ENCODE results near the gene HOOK2. TPM values are rescaled to one million over a fixed set of nuclear protein-coding genes. Genes with fewer than 3 reads are reported as not detected.

The HOOK2 gene
- total and polyA plus RNA-seq, 2 of the 8 experiments (the other 6 are each of a cell fraction or from before 2014, with no cell fraction given), result 23.8 to 63.2 TPM

DNA sequence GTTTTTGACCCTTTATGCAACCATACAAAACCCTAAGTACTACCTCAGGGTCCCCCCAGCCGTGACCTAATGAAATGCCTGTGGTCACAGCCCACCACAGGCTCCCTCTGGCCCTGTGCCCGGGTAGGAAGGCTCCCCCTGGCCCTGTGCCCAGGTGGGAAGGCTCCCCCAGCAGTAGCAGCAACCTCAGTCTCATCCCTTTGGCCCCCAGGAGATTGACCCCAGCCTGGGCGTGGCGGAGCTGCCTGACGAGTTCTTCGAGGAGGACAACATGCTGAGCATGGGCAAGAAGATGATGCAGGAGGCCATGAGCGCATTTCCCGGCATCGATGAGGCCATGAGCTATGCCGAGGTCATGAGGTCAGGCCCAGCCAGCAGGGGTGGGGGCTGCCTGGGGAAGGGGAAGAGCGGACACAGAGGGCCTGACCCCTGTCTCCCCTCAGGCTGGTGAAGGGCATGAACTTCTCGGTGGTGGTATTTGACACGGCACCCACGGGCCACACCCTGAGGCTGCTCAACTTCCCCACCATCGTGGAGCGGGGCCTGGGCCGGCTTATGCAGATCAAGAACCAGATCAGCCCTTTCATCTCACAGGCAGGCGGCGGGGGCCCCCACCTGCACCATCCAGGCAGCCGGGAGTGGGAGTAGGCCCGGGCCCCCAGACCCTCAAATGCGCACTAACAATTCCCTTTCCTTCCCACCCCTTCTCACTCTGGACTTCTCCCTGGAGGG is 30.0 kb downstream of the HOOK2 start (continued):
- TF ChIP-seq, protein P1, sequence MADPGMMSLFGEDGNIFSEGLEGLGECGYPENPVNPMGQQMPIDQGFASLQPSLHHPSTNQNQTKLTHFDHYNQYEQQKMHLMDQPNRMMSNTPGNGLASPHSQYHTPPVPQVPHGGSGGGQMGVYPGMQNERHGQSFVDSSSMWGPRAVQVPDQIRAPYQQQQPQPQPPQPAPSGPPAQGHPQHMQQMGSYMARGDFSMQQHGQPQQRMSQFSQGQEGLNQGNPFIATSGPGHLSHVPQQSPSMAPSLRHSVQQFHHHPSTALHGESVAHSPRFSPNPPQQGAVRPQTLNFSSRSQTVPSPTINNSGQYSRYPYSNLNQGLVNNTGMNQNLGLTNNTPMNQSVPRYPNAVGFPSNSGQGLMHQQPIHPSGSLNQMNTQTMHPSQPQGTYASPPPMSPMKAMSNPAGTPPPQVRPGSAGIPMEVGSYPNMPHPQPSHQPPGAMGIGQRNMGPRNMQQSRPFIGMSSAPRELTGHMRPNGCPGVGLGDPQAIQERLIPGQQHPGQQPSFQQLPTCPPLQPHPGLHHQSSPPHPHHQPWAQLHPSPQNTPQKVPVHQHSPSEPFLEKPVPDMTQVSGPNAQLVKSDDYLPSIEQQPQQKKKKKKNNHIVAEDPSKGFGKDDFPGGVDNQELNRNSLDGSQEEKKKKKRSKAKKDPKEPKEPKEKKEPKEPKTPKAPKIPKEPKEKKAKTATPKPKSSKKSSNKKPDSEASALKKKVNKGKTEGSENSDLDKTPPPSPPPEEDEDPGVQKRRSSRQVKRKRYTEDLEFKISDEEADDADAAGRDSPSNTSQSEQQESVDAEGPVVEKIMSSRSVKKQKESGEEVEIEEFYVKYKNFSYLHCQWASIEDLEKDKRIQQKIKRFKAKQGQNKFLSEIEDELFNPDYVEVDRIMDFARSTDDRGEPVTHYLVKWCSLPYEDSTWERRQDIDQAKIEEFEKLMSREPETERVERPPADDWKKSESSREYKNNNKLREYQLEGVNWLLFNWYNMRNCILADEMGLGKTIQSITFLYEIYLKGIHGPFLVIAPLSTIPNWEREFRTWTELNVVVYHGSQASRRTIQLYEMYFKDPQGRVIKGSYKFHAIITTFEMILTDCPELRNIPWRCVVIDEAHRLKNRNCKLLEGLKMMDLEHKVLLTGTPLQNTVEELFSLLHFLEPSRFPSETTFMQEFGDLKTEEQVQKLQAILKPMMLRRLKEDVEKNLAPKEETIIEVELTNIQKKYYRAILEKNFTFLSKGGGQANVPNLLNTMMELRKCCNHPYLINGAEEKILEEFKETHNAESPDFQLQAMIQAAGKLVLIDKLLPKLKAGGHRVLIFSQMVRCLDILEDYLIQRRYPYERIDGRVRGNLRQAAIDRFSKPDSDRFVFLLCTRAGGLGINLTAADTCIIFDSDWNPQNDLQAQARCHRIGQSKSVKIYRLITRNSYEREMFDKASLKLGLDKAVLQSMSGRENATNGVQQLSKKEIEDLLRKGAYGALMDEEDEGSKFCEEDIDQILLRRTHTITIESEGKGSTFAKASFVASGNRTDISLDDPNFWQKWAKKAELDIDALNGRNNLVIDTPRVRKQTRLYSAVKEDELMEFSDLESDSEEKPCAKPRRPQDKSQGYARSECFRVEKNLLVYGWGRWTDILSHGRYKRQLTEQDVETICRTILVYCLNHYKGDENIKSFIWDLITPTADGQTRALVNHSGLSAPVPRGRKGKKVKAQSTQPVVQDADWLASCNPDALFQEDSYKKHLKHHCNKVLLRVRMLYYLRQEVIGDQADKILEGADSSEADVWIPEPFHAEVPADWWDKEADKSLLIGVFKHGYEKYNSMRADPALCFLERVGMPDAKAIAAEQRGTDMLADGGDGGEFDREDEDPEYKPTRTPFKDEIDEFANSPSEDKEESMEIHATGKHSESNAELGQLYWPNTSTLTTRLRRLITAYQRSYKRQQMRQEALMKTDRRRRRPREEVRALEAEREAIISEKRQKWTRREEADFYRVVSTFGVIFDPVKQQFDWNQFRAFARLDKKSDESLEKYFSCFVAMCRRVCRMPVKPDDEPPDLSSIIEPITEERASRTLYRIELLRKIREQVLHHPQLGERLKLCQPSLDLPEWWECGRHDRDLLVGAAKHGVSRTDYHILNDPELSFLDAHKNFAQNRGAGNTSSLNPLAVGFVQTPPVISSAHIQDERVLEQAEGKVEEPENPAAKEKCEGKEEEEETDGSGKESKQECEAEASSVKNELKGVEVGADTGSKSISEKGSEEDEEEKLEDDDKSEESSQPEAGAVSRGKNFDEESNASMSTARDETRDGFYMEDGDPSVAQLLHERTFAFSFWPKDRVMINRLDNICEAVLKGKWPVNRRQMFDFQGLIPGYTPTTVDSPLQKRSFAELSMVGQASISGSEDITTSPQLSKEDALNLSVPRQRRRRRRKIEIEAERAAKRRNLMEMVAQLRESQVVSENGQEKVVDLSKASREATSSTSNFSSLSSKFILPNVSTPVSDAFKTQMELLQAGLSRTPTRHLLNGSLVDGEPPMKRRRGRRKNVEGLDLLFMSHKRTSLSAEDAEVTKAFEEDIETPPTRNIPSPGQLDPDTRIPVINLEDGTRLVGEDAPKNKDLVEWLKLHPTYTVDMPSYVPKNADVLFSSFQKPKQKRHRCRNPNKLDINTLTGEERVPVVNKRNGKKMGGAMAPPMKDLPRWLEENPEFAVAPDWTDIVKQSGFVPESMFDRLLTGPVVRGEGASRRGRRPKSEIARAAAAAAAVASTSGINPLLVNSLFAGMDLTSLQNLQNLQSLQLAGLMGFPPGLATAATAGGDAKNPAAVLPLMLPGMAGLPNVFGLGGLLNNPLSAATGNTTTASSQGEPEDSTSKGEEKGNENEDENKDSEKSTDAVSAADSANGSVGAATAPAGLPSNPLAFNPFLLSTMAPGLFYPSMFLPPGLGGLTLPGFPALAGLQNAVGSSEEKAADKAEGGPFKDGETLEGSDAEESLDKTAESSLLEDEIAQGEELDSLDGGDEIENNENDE (IDR thresholded peaks at IDR 0.05; ENCODE audit: insufficient replicate concordance, low read length), result no peak
- TF ChIP-seq SIX5 (IDR thresholded peaks at IDR 0.05; ENCODE audit: low read depth, low read length), result no peak
